A673 (cell line): ENCODE measurements around the gene UBASH3A.

ENCODE experiments used
- CTCF ChIP-seq: fragments of 300-800, 200-600 bp; sonication (generic); conservative IDR thresholded peaks from 2 replicates; pipeline ENCODE4 v1.5.1; 2017; ENCODE audit warnings: low read depth, mild to moderate bottlenecking, antibody characterized with exemption, low read length, moderate library complexity, mixed read lengths
- EZH2 ChIP-seq: fragments of 200-600 bp; sonication (generic); IDR thresholded peaks from 2 replicates; pipeline ENCODE4 v1.6.1; 2017; ENCODE audit warnings: borderline replicate concordance, low read depth, mild to moderate bottlenecking, mixed read lengths, antibody characterized with exemption, low read length; ENCODE audit not compliant: poor library complexity, severe bottlenecking

DNA sequence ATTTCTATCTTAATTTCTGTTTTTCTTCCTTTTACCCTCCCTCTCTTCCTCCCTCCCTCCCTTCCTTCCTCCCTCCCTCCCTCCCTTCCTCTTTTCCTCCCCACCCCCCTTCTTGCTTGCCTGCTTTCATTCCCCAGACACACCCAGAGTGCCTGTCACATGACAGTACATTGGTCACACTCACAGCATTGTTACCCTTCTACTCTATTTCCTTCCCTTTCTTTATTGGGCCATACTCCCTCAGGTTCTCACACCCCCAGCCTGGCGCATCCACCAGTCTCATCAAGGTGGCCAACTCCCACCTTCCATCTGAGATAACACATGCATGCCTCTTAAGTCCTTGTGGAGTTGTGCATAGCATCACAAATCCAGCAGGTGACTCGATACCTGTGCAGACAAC is 18.7 kb upstream of the UBASH3A start:
- TF ChIP-seq CTCF (no peak), EZH2 (no peak)
